Measurements from ENCODE around the gene RDX.
A peak's percentile ranks its signal among the peaks of the same experiment; 100 is the strongest.

RDX gene

DNA sequence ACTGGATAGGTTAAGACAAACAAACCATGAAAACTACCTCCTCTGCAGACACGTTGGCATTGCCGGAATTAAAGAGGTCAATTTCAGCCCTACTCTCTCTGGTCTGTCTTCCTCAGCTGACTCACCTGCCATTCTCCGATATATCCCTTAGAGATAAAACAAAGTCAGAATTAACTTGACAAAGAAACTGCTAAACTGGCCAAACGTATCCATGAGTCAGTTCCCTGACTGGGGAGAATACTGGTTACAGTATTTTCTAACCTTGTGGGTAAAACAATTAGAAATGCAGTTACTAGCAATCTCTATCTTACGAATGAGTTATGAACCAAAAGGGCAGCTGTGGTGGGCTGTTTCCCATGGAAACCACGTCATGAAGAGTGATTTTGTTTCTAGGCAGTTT is 96.2 kb downstream of the RDX start:
- peak; percentile 90 for DNase-seq (ENCODE audit: low spot score)

GRCh38 chr11:110199184-110199981 is 97.0 kb downstream of the RDX start:
- DNase-seq (ENCODE audit: low spot score): no peak

DNA sequence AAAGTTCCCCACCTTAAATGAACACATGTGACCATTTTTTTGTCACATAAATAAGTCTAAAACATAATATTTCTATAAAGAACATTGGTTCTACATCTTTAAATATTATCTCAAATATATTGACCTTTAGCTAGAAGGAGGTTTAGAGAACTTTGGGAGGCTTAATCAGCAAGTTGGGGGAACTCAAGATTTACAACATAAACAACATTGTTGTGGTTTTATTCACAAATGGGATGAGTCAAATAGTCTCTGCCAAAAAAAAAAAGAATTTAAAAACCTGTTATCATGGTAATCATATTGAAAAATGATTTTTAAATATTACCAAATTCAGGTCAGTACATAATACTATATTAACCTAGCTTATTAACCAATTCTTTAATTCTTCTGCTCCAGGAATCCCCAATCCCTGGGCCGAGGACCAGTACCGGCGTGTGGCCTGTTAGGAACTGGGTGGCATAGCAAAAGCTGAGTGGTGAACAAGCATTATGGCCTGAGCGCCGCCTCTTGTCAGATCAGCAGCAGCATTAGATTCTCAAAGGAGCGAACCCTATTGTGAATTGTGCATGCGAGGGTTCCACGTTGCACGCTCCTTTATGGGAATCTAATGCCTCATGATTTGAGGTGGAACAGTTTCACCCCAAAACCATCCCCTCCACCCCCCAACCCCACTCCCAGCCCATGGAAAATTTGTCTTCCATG is 98.2 kb downstream of the RDX start:
- no peak for DNase-seq (ENCODE audit: low spot score)

- no peak for DNase-seq (ENCODE audit: low spot score)
These were observed 99.5 kb downstream of the RDX start for GRCh38 chr11:110196884-110197420.

DNA sequence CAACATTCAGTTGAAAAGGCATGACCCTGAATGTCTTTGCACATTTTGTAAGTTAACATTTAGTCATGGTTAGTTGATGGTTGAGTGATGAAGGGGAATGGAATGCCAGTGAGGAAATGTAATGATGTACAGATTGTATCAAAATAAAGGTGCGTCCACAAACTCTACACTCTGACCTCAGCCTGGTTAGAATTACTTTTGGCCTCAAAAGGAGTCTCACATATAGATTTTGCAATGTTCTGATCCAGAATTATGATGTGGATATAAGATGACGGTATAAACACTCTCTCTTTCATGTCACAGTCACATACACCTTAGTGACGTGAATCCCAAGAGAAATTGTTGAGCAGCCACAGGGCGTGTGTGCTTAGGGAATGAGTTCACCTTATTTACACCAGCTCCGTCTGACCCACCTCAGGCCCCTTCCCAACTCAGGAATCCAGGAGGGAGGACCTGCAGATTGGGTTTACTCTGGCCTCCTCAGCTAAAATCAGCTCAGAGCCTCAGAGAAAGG is 100.1 kb downstream of the RDX start:
- DNase-seq (ENCODE audit: low spot score): peak; percentile 89

GRCh38 chr11:110194211-110194766 is 102.1 kb downstream of the RDX start:
- peak; percentile 75 for DNase-seq (ENCODE audit: low spot score)

DNA sequence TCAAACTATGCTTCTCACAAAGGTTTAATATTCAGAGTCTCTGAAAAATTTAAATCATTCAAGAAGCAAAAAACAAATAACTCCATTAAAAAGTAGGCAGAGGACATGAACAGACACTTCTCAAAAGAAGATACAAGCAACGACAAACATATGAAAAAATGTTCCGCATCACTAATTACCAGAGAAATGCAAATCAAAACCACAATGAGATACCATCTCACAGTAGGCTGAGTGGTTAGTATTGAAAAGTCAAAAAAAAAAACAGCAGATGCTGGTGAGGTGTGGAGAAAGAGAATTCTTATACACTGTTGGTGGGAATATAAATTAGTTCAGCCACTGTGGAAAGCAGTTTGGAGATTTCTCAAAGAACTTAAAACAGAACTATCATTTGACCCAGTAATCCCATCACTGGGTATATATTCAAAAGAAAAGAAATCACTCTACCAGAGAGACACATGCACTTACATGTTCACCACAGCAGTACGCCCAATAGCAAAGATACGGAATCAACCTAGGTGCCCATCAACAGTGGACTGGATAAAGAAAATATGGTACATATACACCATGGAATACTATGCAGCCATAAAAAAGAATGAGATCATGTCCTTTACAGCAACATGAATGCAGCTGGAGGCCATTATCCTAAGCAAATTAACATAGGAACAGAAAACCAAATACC is 103.7 kb downstream of the RDX start:
- DNase-seq (ENCODE audit: low spot score): peak; percentile 42

DNA sequence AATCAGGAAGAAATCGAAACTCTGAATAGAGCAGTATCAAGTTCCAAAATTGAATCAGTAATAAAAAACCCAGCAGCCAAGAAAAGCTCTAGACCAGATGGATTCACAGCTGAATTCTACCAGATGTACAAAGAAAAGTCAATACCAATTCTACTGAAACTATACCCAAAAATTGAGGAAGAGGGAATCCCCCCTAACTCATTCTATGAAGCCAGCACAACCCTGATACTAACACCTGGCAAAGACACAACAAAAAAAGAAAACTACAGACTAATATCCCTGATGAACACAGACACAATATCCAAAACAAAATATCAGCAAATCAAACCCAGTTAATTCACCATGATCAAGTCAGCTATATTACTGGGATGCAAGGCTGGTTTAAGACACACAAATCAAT is 105.5 kb downstream of the RDX start:
- no peak for DNase-seq (ENCODE audit: low spot score)

- DNase-seq (ENCODE audit: low spot score): no peak
These were observed 108.7 kb downstream of the RDX start for GRCh38 chr11:110187731-110188130.

DNA sequence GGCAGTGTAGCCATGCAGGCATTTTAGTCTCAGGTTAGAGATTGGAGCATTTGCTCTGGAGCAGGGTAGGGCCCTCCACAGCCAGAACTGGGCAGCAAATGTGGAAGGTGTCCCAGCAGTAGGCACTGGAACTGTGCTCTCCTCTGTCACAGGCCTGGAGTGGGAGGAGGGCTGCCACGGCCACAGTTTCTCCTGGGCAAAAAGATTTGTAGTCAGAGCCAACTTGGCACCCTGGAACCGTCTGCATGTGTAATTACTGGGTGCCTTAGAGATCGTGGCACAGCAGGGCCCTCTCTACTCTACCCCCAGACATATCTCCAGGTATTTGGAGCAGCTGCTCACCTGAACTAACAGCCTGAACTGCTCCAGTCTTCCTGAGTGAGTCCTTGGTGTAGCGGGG is 109.5 kb downstream of the RDX start:
- no peak for DNase-seq (ENCODE audit: low spot score)

DNA sequence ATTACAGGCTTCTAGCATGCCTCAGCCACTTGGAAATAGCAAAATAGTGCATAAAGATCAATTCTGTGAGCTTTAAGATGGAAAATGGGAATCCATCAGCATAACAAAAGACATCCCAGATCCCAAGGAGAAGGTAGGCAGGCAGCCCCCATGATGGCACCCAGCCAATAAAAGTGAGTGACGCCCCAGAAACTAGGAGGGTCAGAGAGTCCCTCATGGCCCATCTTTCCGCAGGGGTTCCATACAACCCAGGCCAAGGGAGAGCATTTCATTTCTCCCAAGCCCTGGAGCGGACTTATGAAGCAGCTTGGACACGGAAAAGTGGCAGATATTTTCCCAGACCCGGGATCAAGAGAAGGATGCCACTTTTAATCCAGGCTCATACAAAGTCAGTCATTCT is 110.0 kb downstream of the RDX start:
- DNase-seq (ENCODE audit: low spot score): no peak

- no peak for DNase-seq (ENCODE audit: low spot score)
These were observed 110.8 kb downstream of the RDX start for GRCh38 chr11:110185599-110185998.

- DNase-seq (ENCODE audit: low spot score): peak; percentile 39
These were observed 111.3 kb downstream of the RDX start for GRCh38 chr11:110185121-110185591.

GRCh38 chr11:110184456-110184855 is 112.0 kb downstream of the RDX start:
- DNase-seq (ENCODE audit: low spot score): no peak

DNA sequence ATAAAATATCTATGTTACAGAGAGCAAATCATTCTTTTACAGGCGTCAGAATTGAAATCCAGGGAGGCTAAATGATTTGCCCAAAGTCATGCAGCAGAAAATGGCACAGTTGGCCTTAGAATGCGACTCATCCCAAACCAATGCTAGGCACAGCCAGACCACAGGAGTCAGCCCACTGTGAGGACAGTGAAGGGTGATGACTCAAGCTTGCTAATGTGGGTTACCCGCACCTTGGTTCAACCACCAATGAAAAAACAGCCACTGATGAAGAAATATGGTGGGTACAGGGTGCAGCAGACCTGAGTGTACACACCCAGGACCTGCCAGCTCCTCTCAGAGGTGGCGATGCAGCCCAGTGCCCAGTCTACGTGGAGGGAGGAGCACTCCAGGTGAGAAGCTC is 113.5 kb downstream of the RDX start:
- DNase-seq (ENCODE audit: low spot score): peak; percentile 91

- DNase-seq (ENCODE audit: low spot score): no peak
These were observed 117.3 kb downstream of the RDX start for GRCh38 chr11:110179064-110179463.

DNA sequence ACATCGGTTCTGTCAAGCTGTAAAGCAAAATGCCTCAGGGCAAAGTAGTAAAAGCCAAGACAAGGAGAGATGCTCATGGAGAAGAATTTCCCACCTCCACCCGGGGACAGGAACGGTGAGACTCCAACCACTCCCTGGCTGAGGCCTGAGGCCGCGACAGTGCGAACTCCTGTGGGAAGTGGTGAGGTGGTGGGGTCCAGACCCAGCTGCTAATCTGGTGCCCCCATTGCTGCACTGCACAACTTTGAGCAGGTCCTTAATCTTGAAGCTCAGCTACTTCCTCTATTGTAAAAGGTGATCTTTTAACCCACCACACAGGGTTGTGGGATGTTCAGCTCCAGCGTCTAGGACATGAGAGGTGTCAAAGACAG is 119.3 kb downstream of the RDX start:
- no peak for DNase-seq (ENCODE audit: low spot score)

- peak; percentile 39 for DNase-seq (ENCODE audit: low spot score)
These were observed 119.9 kb downstream of the RDX start for GRCh38 chr11:110176366-110177085.

- peak; percentile 71 for DNase-seq (ENCODE audit: low spot score)
These were observed 121.6 kb downstream of the RDX start for GRCh38 chr11:110174645-110175310.

- peak; percentile 79 for DNase-seq (ENCODE audit: low spot score)
These were observed 122.4 kb downstream of the RDX start for GRCh38 chr11:110173811-110174644.
